Testis (tissue), 3 donors: ENCODE data around the gene C19orf25. TPM values are rescaled to one million over a fixed set of nuclear protein-coding genes. Genes with fewer than 3 reads are reported as not detected.

Source experiments
- DNase-seq: peaks from one replicate; pipeline ENCODE4 v3.0.0-alpha.2; 2019
- H3K27ac ChIP-seq, 2 donors: fragments of 200-600 bp; sonication (generic); one replicate each; pipeline ENCODE4 v1.5.1; 2019
- H3K27me3 ChIP-seq: fragments of 200-600 bp; sonication (generic); one replicate; pipeline ENCODE4 v1.5.1; 2019
- H3K36me3 ChIP-seq: fragments of 200-600 bp; sonication (generic); one replicate; pipeline ENCODE4 v1.5.1; 2017; ENCODE audit warnings: low read depth; ENCODE audit errors: missing control alignments
- H3K4me1 ChIP-seq: fragments of 200-600 bp; sonication (generic); one replicate; pipeline ENCODE4 v1.5.1; 2019
- H3K4me3 ChIP-seq, 2 donors: fragments of 200-600 bp; sonication (generic); one replicate each; pipeline ENCODE4 v1.5.1; 2017 to 2019
- H3K9me3 ChIP-seq: fragments of 200-600 bp; sonication (generic); one replicate; pipeline ENCODE4 v1.5.1; 2017
- CTCF ChIP-seq, 3 experiments: fragments of 450-650 bp in 2 of 3; fragments of 200-600 bp in 1 of 3; sonication (generic) in 1 of 3; IDR thresholded peaks; one replicate each; pipeline ENCODE4 v1.5.1; 2016 to 2019; ENCODE audit warnings: antibody characterized with exemption in 3 of 3, mild to moderate bottlenecking in 2 of 3, moderate library complexity in 1 of 3
- POLR2A ChIP-seq: fragments of 450-650 bp; IDR thresholded peaks from one replicate; pipeline ENCODE4 v1.6.1; 2017; ENCODE audit warnings: antibody characterized with exemption, mild to moderate bottlenecking, moderate library complexity
- WGBS, 2 donors: methylation state at CpG; one replicate each; pipeline ENCODE4 v1.1.5; 2018; 5-methylcytosine and 5-hydroxymethylcytosine counted together
- intact Hi-C: fragments of 100-400 bp; cut with DNase I; formaldehyde crosslinking; loops from one replicate; pipeline ENCODE4 v1.15.1; 2023; ENCODE audit warnings: low total_unique reads
- polyA plus RNA-seq: library from polyadenylated mRNA; stranded (reverse); fragments of 350-450 nt; fragmentation: Illumina TruSeq; extraction: RNeasy Lipid Tissue Mini Kit (QIAGEN cat#74804); gene quantifications from one replicate; pipeline ENCODE4 v1.2.3, GENCODE V29; 2014; ENCODE audit warnings: low read depth, low replicate concordance; ENCODE audit not compliant: insufficient read depth
- total RNA-seq, 2 donors: library from RNA; depleted of rRNA; stranded (reverse); fragments of >200 nt; gene quantifications; one replicate each; pipeline ENCODE4 v1.2.3, GENCODE V29; 2016

Gene C19orf25
- total and polyA plus RNA-seq, 3 donors from 2014 or later, result 39.3 to 72.5 (median 55.4) TPM

GRCh38 chr19:1513499-1514294 lies 34.7 kb upstream of the C19orf25 start:
- no peak for TF ChIP-seq POLR2A
- TF ChIP-seq CTCF (IDR thresholded peaks at IDR 0.05), result peak; percentile 29 to 39 (median 38)
- Histone ChIP-seq H3K9me3 (no peaks in the 10 kb centered on the region), H3K27ac (peak overlapping the region; percentile 31 to 85), H3K4me3 (peak overlapping the region; percentile 50 to 56), H3K4me1 (peaks cover 11% of the 10 kb centered on the region), H3K36me3 (no peaks in the 10 kb centered on the region), H3K27me3 (no peaks in the 10 kb centered on the region)
- DNase-seq, result no peak
- intact Hi-C loops, result no loop called here
- 3 to 40% methylated on average over 1 to 43 of the region's 52 CpGs for WGBS, 2 donors

- H3K9me3 ChIP-seq, result no peaks in the 10 kb centered on the region
- H3K36me3 ChIP-seq, result no peaks in the 10 kb centered on the region
- intact Hi-C loops, result no loop called here
- H3K27ac ChIP-seq, result peak within 1 kb of the TSS; percentile 70 to 85
- H3K4me3 ChIP-seq, result peak within 1 kb of the TSS; percentile 50 to 56
- WGBS, 2 donors, result 3% methylated on average over 5 to 45 of the region's 78 CpGs
- no peaks in the 10 kb centered on the region for H3K27me3 ChIP-seq
- TF ChIP-seq POLR2A (no peak), CTCF (IDR thresholded peaks at IDR 0.05) (peak in 1 of 3 experiments; percentile 22)
- peaks cover 11% of the 10 kb centered on the region for H3K4me1 ChIP-seq
- DNase-seq, result no peak
Measured at GRCh38 chr19:1512671-1513498, 33.9 kb upstream of the C19orf25 start, which contains the start of gene ADAMTSL5. TSS of gene ADAMTSL5 (minus strand) at chr19:1513019. CDS start at chr19:1510943, 2,076 bp downstream.

GRCh38 chr19:1511318-1512317 lies 32.6 kb upstream of the C19orf25 start:
- no peaks in the 10 kb centered on the region for H3K27me3 ChIP-seq
- TF ChIP-seq CTCF (IDR thresholded peaks at IDR 0.05), result no peak
- no peak for TF ChIP-seq POLR2A

GRCh38 chr19:1510807-1511206 lies 31.8 kb upstream of the C19orf25 start:
- Histone ChIP-seq H3K36me3 (no peaks in the 10 kb centered on the region), H3K4me1 (peaks cover 20% of the 10 kb centered on the region), H3K4me3 (no peak overlapping the region), H3K9me3 (no peaks in the 10 kb centered on the region), H3K27ac (peak overlapping the region; percentile 44 to 64), H3K27me3 (no peaks in the 10 kb centered on the region)
- TF ChIP-seq CTCF (IDR thresholded peaks at IDR 0.05), result no peak
- TF ChIP-seq POLR2A, result no peak
- 72 to 75% methylated on average over 9 of the region's 9 CpGs for WGBS, 2 donors
- intact Hi-C loops, result no loop called here
- no peak for DNase-seq

More at GRCh38 chr19:1511318-1512317, 32.6 kb upstream of the C19orf25 start:
- DNase-seq, result no peak
- H3K9me3 ChIP-seq, result no peaks in the 10 kb centered on the region
- peak overlapping the region in 1 of 2 donors; percentile 85 for H3K27ac ChIP-seq
- H3K4me3 ChIP-seq, result no peak overlapping the region
- WGBS, 2 donors, result 62 to 75% methylated on average over 8 to 22 of the region's 22 CpGs
- H3K36me3 ChIP-seq, result no peaks in the 10 kb centered on the region
- intact Hi-C loops, result no loop called here
- peaks cover 20% of the 10 kb centered on the region for H3K4me1 ChIP-seq
